ENCODE results near the gene ATAD1.

DNA sequence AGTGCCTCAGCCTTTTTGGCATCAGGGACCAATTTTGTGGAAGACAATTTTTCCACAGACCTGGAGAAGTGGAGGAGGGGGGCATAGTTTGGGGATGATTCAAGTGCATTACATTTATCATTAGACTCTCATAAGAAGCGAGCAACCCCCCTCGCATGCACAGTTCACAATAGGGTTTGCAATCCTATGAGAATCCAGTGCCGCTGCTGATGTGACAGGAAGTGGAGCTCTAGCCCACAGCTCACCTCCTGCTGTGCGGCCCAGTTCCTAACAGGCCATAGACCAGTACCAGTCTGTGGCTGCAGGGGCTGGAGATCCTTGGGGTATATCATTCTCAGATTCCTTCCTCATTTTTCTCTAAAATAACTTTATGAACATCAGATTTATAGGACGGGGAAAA is 50.8 kb downstream of the ATAD1 start:
- TF ChIP-seq BRCA1 (IDR thresholded peaks at IDR 0.05; ENCODE audit: low read depth, low read length), result no peak
- TF ChIP-seq, protein P1, sequence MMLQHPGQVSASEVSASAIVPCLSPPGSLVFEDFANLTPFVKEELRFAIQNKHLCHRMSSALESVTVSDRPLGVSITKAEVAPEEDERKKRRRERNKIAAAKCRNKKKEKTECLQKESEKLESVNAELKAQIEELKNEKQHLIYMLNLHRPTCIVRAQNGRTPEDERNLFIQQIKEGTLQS (IDR thresholded peaks at IDR 0.05; ENCODE audit: borderline replicate concordance, extremely low read depth, low read depth, low read length), result no peak
- TF ChIP-seq, protein P2, sequence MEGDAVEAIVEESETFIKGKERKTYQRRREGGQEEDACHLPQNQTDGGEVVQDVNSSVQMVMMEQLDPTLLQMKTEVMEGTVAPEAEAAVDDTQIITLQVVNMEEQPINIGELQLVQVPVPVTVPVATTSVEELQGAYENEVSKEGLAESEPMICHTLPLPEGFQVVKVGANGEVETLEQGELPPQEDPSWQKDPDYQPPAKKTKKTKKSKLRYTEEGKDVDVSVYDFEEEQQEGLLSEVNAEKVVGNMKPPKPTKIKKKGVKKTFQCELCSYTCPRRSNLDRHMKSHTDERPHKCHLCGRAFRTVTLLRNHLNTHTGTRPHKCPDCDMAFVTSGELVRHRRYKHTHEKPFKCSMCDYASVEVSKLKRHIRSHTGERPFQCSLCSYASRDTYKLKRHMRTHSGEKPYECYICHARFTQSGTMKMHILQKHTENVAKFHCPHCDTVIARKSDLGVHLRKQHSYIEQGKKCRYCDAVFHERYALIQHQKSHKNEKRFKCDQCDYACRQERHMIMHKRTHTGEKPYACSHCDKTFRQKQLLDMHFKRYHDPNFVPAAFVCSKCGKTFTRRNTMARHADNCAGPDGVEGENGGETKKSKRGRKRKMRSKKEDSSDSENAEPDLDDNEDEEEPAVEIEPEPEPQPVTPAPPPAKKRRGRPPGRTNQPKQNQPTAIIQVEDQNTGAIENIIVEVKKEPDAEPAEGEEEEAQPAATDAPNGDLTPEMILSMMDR (IDR thresholded peaks at IDR 0.05 in 2 of 3, conservative IDR thresholded peaks at IDR 0.05 in 1 of 3; ENCODE audit: control insufficient read depth in 2 of 3, extremely low read depth in 1 of 3, insufficient read depth in 1 of 3, low read depth in 3 of 3, low read length in 3 of 3), result no peak

All from GM12878 (cell line).